Measurements from ENCODE around the gene ZFAND3. TPM values are rescaled to one million over a fixed set of nuclear protein-coding genes. Genes with fewer than 3 reads are reported as not detected.

ZFAND3 gene
- total RNA-seq, 2 experiments from 2014 or later: 32.3 to 37.9 TPM

GRCh38 chr6:38168699-38169098, 349.2 kb downstream of the ZFAND3 start:
- no peak overlapping the region for H3K27ac Mint-ChIP-seq
- no peaks in the 10 kb centered on the region for H3K36me3 Mint-ChIP-seq (ENCODE audit: low read depth)
- ChIA-PET POLR2A (no interaction called here), CTCF (no interaction called here)
- H3K4me3 Mint-ChIP-seq: no peak overlapping the region
- H3K4me1 Mint-ChIP-seq (ENCODE audit: low read depth): peaks cover 2% of the 10 kb centered on the region
- no peak for ATAC-seq
- TF ChIP-seq CTCF (IDR thresholded peaks at IDR 0.05): no peak
- H3K27me3 Mint-ChIP-seq: no peaks in the 10 kb centered on the region
- H3K9me3 Mint-ChIP-seq: no peaks in the 10 kb centered on the region
- intact Hi-C loops (cut with micrococcal nuclease): no loop called here
- no peak for DNase-seq

GRCh38 chr6:38169221-38169976, 349.9 kb downstream of the ZFAND3 start:
- ChIA-PET CTCF (no interaction called here), POLR2A (interaction anchor here (0.6 kb wide), 1 partner anchor 159 kb away, joined by 3 read pairs; no protein-coding TSS in a partner anchor)
- Mint-ChIP-seq H3K4me1 (ENCODE audit: low read depth) (peaks cover 2% of the 10 kb centered on the region), H3K36me3 (ENCODE audit: low read depth) (no peaks in the 10 kb centered on the region), H3K9me3 (no peaks in the 10 kb centered on the region), H3K27ac (no peak overlapping the region), H3K27me3 (no peaks in the 10 kb centered on the region), H3K4me3 (no peak overlapping the region)
- ATAC-seq (no peak), DNase-seq (no peak)
- intact Hi-C loops (cut with micrococcal nuclease): no loop called here
- TF ChIP-seq CTCF (IDR thresholded peaks at IDR 0.05): no peak

- no peaks in the 10 kb centered on the region for H3K36me3 Mint-ChIP-seq (ENCODE audit: low read depth)
- TF ChIP-seq CTCF (IDR thresholded peaks at IDR 0.05): no peak
- no peak overlapping the region for H3K27ac Mint-ChIP-seq
- intact Hi-C loops (cut with micrococcal nuclease): no loop called here
- DNase-seq (no peak), ATAC-seq (no peak)
- H3K27me3 Mint-ChIP-seq: no peaks in the 10 kb centered on the region
- peaks cover 2% of the 10 kb centered on the region for H3K4me1 Mint-ChIP-seq (ENCODE audit: low read depth)
- ChIA-PET POLR2A (interaction anchor here (0.6 kb wide), 1 partner anchor 159 kb away, joined by 3 read pairs; no protein-coding TSS in a partner anchor), CTCF (no interaction called here)
- H3K9me3 Mint-ChIP-seq: no peaks in the 10 kb centered on the region
- H3K4me3 Mint-ChIP-seq: no peak overlapping the region
These were observed 350.5 kb downstream of the ZFAND3 start for GRCh38 chr6:38169977-38170526.

- H3K4me1 Mint-ChIP-seq (ENCODE audit: low read depth): no peaks in the 10 kb centered on the region
- H3K36me3 Mint-ChIP-seq (ENCODE audit: low read depth): no peaks in the 10 kb centered on the region
- no peak overlapping the region for H3K4me3 Mint-ChIP-seq
- DNase-seq (no peak), ATAC-seq (no peak)
- CTCF ChIA-PET: no interaction called here
- intact Hi-C loops (cut with micrococcal nuclease): no loop called here
- TF ChIP-seq CTCF (IDR thresholded peaks at IDR 0.05): no peak
- POLR2A ChIA-PET: no interaction called here
- no peaks in the 10 kb centered on the region for H3K9me3 Mint-ChIP-seq
- H3K27me3 Mint-ChIP-seq: no peaks in the 10 kb centered on the region
- H3K27ac Mint-ChIP-seq: no peak overlapping the region
These were observed 351.3 kb downstream of the ZFAND3 start for GRCh38 chr6:38170666-38171355.

Measured in activated CD8-positive, alpha-beta T cell treated with anti-CD3 and anti-CD28 coated beads for 36 hours (primary cell).